Stimulated activated effector memory CD8-positive, alpha-beta T cell treated with anti-CD3 and anti-CD28 coated beads, Interleukin-12 subunit alpha, Interleukin-12 subunit beta, amount 100 ng/mL, for 72 hours (primary cell): Measurements from ENCODE around the gene OR6C75.
"Not testable (repeated sequence)": the region's sequence is repeated elsewhere in the genome, so short reads cannot be mapped to it uniquely, and the experiment has no call there.

ENCODE experiments used
- ATAC-seq: fragments of 150-1000 bp; cut with Tn5 transposase; 2 replicates; pipeline ENCODE4 v1.10.0; 2021
- DNase-seq, 2 donors: peaks; one replicate each; pipeline ENCODE4 v3.0.0; 2021 to 2022; ENCODE audit warnings: low spot score in 2 of 2
- H3K27ac Mint-ChIP-seq: one replicate; pipeline ENCODE4 v1.8.0; 2022; ENCODE audit warnings: mild to moderate bottlenecking, mixed read lengths
- H3K36me3 Mint-ChIP-seq: one replicate; pipeline ENCODE4 v1.8.0; 2022; ENCODE audit warnings: mild to moderate bottlenecking, mixed read lengths
- H3K4me1 Mint-ChIP-seq: one replicate; pipeline ENCODE4 v1.8.0; 2022; ENCODE audit warnings: mixed read lengths
- H3K4me3 Mint-ChIP-seq: one replicate; pipeline ENCODE4 v1.8.0; 2022; ENCODE audit warnings: mild to moderate bottlenecking, mixed read lengths
- H3K9me3 Mint-ChIP-seq: one replicate; pipeline ENCODE4 v1.8.0; 2022; ENCODE audit warnings: mixed read lengths

OR6C75 gene

GRCh38 chr12:55362675-55363074 lies at the start of gene OR6C75:
OR6C75 (plus strand) TSS chr12:55362975; CDS start chr12:55365111, 2,136 bp downstream.
- DNase-seq = no peak
- Mint-ChIP-seq H3K36me3 (no peaks in the 10 kb centered on the region), H3K4me3 (no peak within 1 kb of the TSS), H3K27ac (no peak within 1 kb of the TSS), H3K4me1 (no peaks in the 10 kb centered on the region), H3K9me3 (no peaks in the 10 kb centered on the region)
- no peak for ATAC-seq

- DNase-seq = no peak
- H3K9me3 Mint-ChIP-seq = peaks cover 1% of the 10 kb centered on the region
- no peak within 1 kb of the TSS for H3K27ac Mint-ChIP-seq
- H3K4me3 Mint-ChIP-seq = no peak within 1 kb of the TSS
- no peak for ATAC-seq
- no peaks in the 10 kb centered on the region for H3K4me1 Mint-ChIP-seq
- no peaks in the 10 kb centered on the region for H3K36me3 Mint-ChIP-seq
These were observed 48.7 kb upstream of the OR6C75 start, which contains the start of gene OR6C1 for GRCh38 chr12:55314043-55314442. OR6C1 (plus strand) TSS chr12:55314343; CDS start chr12:55320600, 6,257 bp downstream.

GRCh38 chr12:55320201-55320600 lies 42.6 kb upstream of the OR6C75 start:
- Mint-ChIP-seq H3K27ac (no peak overlapping the region), H3K36me3 (no peaks in the 10 kb centered on the region), H3K4me3 (no peak overlapping the region), H3K4me1 (no peaks in the 10 kb centered on the region), H3K9me3 (peaks cover 5% of the 10 kb centered on the region)
- no peak for ATAC-seq
- no peak for DNase-seq

GRCh38 chr12:55325801-55326200 lies 37.0 kb upstream of the OR6C75 start:
- H3K9me3 Mint-ChIP-seq, H3K4me1 Mint-ChIP-seq, H3K36me3 Mint-ChIP-seq, ATAC-seq, DNase-seq, H3K27ac Mint-ChIP-seq, H3K4me3 Mint-ChIP-seq: not testable (repeated sequence)

- no peak within 1 kb of the TSS for H3K4me3 Mint-ChIP-seq
- no peaks in the 10 kb centered on the region for H3K9me3 Mint-ChIP-seq
- no peaks in the 10 kb centered on the region for H3K4me1 Mint-ChIP-seq
- ATAC-seq = no peak
- H3K36me3 Mint-ChIP-seq = no peaks in the 10 kb centered on the region
- DNase-seq = no peak
- no peak within 1 kb of the TSS for H3K27ac Mint-ChIP-seq
These were observed 32.3 kb upstream of the OR6C75 start, which contains the start of gene OR6C3 for GRCh38 chr12:55330446-55330845. OR6C3 (plus strand) TSS chr12:55330746; CDS start chr12:55331701, 955 bp downstream.

- H3K4me3 Mint-ChIP-seq = no peak overlapping the region
- DNase-seq = no peak
- no peak for ATAC-seq
- H3K4me1 Mint-ChIP-seq = no peaks in the 10 kb centered on the region
- no peak overlapping the region for H3K27ac Mint-ChIP-seq
- H3K9me3 Mint-ChIP-seq = no peaks in the 10 kb centered on the region
- no peaks in the 10 kb centered on the region for H3K36me3 Mint-ChIP-seq
These were observed 26.8 kb upstream of the OR6C75 start for GRCh38 chr12:55336002-55336401.

- H3K9me3 Mint-ChIP-seq, H3K4me3 Mint-ChIP-seq, DNase-seq, H3K27ac Mint-ChIP-seq, H3K4me1 Mint-ChIP-seq, H3K36me3 Mint-ChIP-seq, ATAC-seq: not testable (repeated sequence)
These were observed 7.4 kb upstream of the OR6C75 start for GRCh38 chr12:55355338-55355737.

GRCh38 chr12:55365086-55365485 lies 2.3 kb downstream of the OR6C75 start:
- H3K4me1 Mint-ChIP-seq = no peaks in the 10 kb centered on the region
- no peak for ATAC-seq
- no peaks in the 10 kb centered on the region for H3K9me3 Mint-ChIP-seq
- DNase-seq = no peak
- H3K4me3 Mint-ChIP-seq = no peak overlapping the region
- no peak overlapping the region for H3K27ac Mint-ChIP-seq
- H3K36me3 Mint-ChIP-seq = no peaks in the 10 kb centered on the region

- Mint-ChIP-seq H3K27ac (no peak overlapping the region), H3K9me3 (no peaks in the 10 kb centered on the region), H3K4me3 (no peak overlapping the region), H3K4me1 (no peaks in the 10 kb centered on the region), H3K36me3 (no peaks in the 10 kb centered on the region)
- DNase-seq (no peak), ATAC-seq (no peak)
These were observed 9.7 kb downstream of the OR6C75 start for GRCh38 chr12:55372521-55372920.

- H3K27ac Mint-ChIP-seq = no peak overlapping the region
- no peaks in the 10 kb centered on the region for H3K4me1 Mint-ChIP-seq
- H3K9me3 Mint-ChIP-seq = no peaks in the 10 kb centered on the region
- H3K4me3 Mint-ChIP-seq = no peak overlapping the region
- ATAC-seq (no peak), DNase-seq (no peak)
- no peaks in the 10 kb centered on the region for H3K36me3 Mint-ChIP-seq
These were observed 23.1 kb downstream of the OR6C75 start for GRCh38 chr12:55385891-55386290.

GRCh38 chr12:55392032-55392795 lies 29.4 kb downstream of the OR6C75 start:
- Mint-ChIP-seq H3K27ac (no peak overlapping the region), H3K36me3 (no peaks in the 10 kb centered on the region), H3K4me3 (no peak overlapping the region), H3K9me3 (no peaks in the 10 kb centered on the region), H3K4me1 (no peaks in the 10 kb centered on the region)
- ATAC-seq (peak; percentile 28), DNase-seq (no peak)

- no peak for ATAC-seq
- Mint-ChIP-seq H3K9me3 (no peaks in the 10 kb centered on the region), H3K36me3 (no peaks in the 10 kb centered on the region)
These were observed 33.6 kb downstream of the OR6C75 start for GRCh38 chr12:55396326-55396725.

GRCh38 chr12:55400229-55400628 lies 37.5 kb downstream of the OR6C75 start, which contains the start of gene OR6C65:
OR6C65 (plus strand) TSS chr12:55400529; CDS start chr12:55400529, 0 bp downstream.
- H3K36me3 Mint-ChIP-seq = no peaks in the 10 kb centered on the region
- H3K4me1 Mint-ChIP-seq = no peaks in the 10 kb centered on the region
- H3K27ac Mint-ChIP-seq = no peak within 1 kb of the TSS
- DNase-seq (no peak), ATAC-seq (no peak)
- H3K9me3 Mint-ChIP-seq = no peaks in the 10 kb centered on the region
- no peak within 1 kb of the TSS for H3K4me3 Mint-ChIP-seq

More at GRCh38 chr12:55396326-55396725, 33.6 kb downstream of the OR6C75 start:
- H3K4me3 Mint-ChIP-seq = no peak overlapping the region
- H3K4me1 Mint-ChIP-seq = no peaks in the 10 kb centered on the region
- no peak overlapping the region for H3K27ac Mint-ChIP-seq
- no peak for DNase-seq

- H3K4me3 Mint-ChIP-seq = no peak overlapping the region
- H3K27ac Mint-ChIP-seq = no peak overlapping the region
- no peaks in the 10 kb centered on the region for H3K9me3 Mint-ChIP-seq
- ATAC-seq (no peak), DNase-seq (no peak)
- H3K4me1 Mint-ChIP-seq = no peaks in the 10 kb centered on the region
- H3K36me3 Mint-ChIP-seq = no peaks in the 10 kb centered on the region
These were observed 45.1 kb downstream of the OR6C75 start for GRCh38 chr12:55407866-55408265.

GRCh38 chr12:55409133-55409532 lies 46.4 kb downstream of the OR6C75 start:
- ATAC-seq = not testable (repeated sequence)

GRCh38 chr12:55412138-55412537 lies 49.4 kb downstream of the OR6C75 start:
- not testable (repeated sequence) for H3K4me3 Mint-ChIP-seq, H3K9me3 Mint-ChIP-seq, DNase-seq, H3K4me1 Mint-ChIP-seq, H3K36me3 Mint-ChIP-seq, ATAC-seq, H3K27ac Mint-ChIP-seq

More at GRCh38 chr12:55409133-55409532, 46.4 kb downstream of the OR6C75 start:
- H3K4me1 Mint-ChIP-seq, H3K9me3 Mint-ChIP-seq, H3K36me3 Mint-ChIP-seq, DNase-seq, H3K4me3 Mint-ChIP-seq, H3K27ac Mint-ChIP-seq: not testable (repeated sequence)
